Measurements from ENCODE around the gene RECQL5.

The RECQL5 gene

GRCh38 chr17:75666959-75667790, at the start of gene RECQL5, which contains the start of gene SAP30BP:
Gene RECQL5 (minus strand): TSS chr17:75667154. CDS start chr17:75666557, 597 bp downstream.
Gene SAP30BP (plus strand): TSS chr17:75667338. CDS start chr17:75667373, 35 bp downstream.
- Histone ChIP-seq H3K36me3 (ENCODE audit: control insufficient read depth, insufficient read depth, low read length) (peaks cover 25% of the 10 kb centered on the region), H3K9ac (ENCODE audit: low read length) (peak within 1 kb of the TSS; percentile 91), H3K27me3 (ENCODE audit: control insufficient read depth, insufficient read depth, low read length) (no peaks in the 10 kb centered on the region), H3K4me1 (ENCODE audit: control insufficient read depth, insufficient read depth, low read length) (peaks cover 15% of the 10 kb centered on the region), H3K27ac (ENCODE audit: low read depth, low read length) (peak within 1 kb of the TSS; percentile 87), H3K4me3 (ENCODE audit: low read length) (peak within 1 kb of the TSS; percentile 95)

- Histone ChIP-seq H3K4me1 (ENCODE audit: control insufficient read depth, insufficient read depth, low read length) (no peaks in the 10 kb centered on the region), H3K27ac (ENCODE audit: low read depth, low read length) (no peak overlapping the region), H3K9ac (ENCODE audit: low read length) (no peak overlapping the region), H3K27me3 (ENCODE audit: control insufficient read depth, insufficient read depth, low read length) (no peaks in the 10 kb centered on the region), H3K4me3 (ENCODE audit: low read length) (no peak overlapping the region), H3K36me3 (ENCODE audit: control insufficient read depth, insufficient read depth, low read length) (peaks cover 2% of the 10 kb centered on the region)
Measured at GRCh38 chr17:75712446-75712845, 45.5 kb upstream of the RECQL5 start.

GRCh38 chr17:75707079-75707571, 40.2 kb upstream of the RECQL5 start:
- peaks cover 42% of the 10 kb centered on the region for H3K36me3 ChIP-seq (ENCODE audit: control insufficient read depth, insufficient read depth, low read length)

GRCh38 chr17:75706042-75706728, 39.2 kb upstream of the RECQL5 start:
- H3K4me1 ChIP-seq (ENCODE audit: control insufficient read depth, insufficient read depth, low read length): no peaks in the 10 kb centered on the region
- H3K36me3 ChIP-seq (ENCODE audit: control insufficient read depth, insufficient read depth, low read length): peaks cover 45% of the 10 kb centered on the region
- H3K27ac ChIP-seq (ENCODE audit: low read depth, low read length): no peak overlapping the region
- no peak overlapping the region for H3K4me3 ChIP-seq (ENCODE audit: low read length)
- no peaks in the 10 kb centered on the region for H3K27me3 ChIP-seq (ENCODE audit: control insufficient read depth, insufficient read depth, low read length)
- H3K9ac ChIP-seq (ENCODE audit: low read length): no peak overlapping the region

More at GRCh38 chr17:75707079-75707571, 40.2 kb upstream of the RECQL5 start:
- Histone ChIP-seq H3K9ac (ENCODE audit: low read length) (no peak overlapping the region), H3K27me3 (ENCODE audit: control insufficient read depth, insufficient read depth, low read length) (no peaks in the 10 kb centered on the region), H3K4me3 (ENCODE audit: low read length) (no peak overlapping the region), H3K4me1 (ENCODE audit: control insufficient read depth, insufficient read depth, low read length) (no peaks in the 10 kb centered on the region), H3K27ac (ENCODE audit: low read depth, low read length) (no peak overlapping the region)

- Histone ChIP-seq H3K4me1 (ENCODE audit: control insufficient read depth, insufficient read depth, low read length) (peaks cover 1% of the 10 kb centered on the region), H3K27me3 (ENCODE audit: control insufficient read depth, insufficient read depth, low read length) (no peaks in the 10 kb centered on the region), H3K9ac (ENCODE audit: low read length) (no peak overlapping the region), H3K36me3 (ENCODE audit: control insufficient read depth, insufficient read depth, low read length) (peaks cover 55% of the 10 kb centered on the region), H3K4me3 (ENCODE audit: low read length) (no peak overlapping the region), H3K27ac (ENCODE audit: low read depth, low read length) (no peak overlapping the region)
Measured at GRCh38 chr17:75704963-75705875, 38.3 kb upstream of the RECQL5 start.

GRCh38 chr17:75703591-75703990, 36.6 kb upstream of the RECQL5 start:
- Histone ChIP-seq H3K27me3 (ENCODE audit: control insufficient read depth, insufficient read depth, low read length) (no peaks in the 10 kb centered on the region), H3K4me3 (ENCODE audit: low read length) (no peak overlapping the region), H3K4me1 (ENCODE audit: control insufficient read depth, insufficient read depth, low read length) (peaks cover 10% of the 10 kb centered on the region), H3K27ac (ENCODE audit: low read depth, low read length) (no peak overlapping the region), H3K9ac (ENCODE audit: low read length) (no peak overlapping the region), H3K36me3 (ENCODE audit: control insufficient read depth, insufficient read depth, low read length) (peaks cover 55% of the 10 kb centered on the region)

GRCh38 chr17:75703191-75703590, 36.2 kb upstream of the RECQL5 start:
- Histone ChIP-seq H3K27ac (ENCODE audit: low read depth, low read length) (no peak overlapping the region), H3K4me3 (ENCODE audit: low read length) (no peak overlapping the region), H3K9ac (ENCODE audit: low read length) (no peak overlapping the region), H3K4me1 (ENCODE audit: control insufficient read depth, insufficient read depth, low read length) (peaks cover 10% of the 10 kb centered on the region), H3K36me3 (ENCODE audit: control insufficient read depth, insufficient read depth, low read length) (peaks cover 55% of the 10 kb centered on the region), H3K27me3 (ENCODE audit: control insufficient read depth, insufficient read depth, low read length) (no peaks in the 10 kb centered on the region)

- peaks cover 10% of the 10 kb centered on the region for H3K4me1 ChIP-seq (ENCODE audit: control insufficient read depth, insufficient read depth, low read length)
- H3K9ac ChIP-seq (ENCODE audit: low read length): no peak overlapping the region
- no peaks in the 10 kb centered on the region for H3K27me3 ChIP-seq (ENCODE audit: control insufficient read depth, insufficient read depth, low read length)
- no peak overlapping the region for H3K4me3 ChIP-seq (ENCODE audit: low read length)
- peaks cover 43% of the 10 kb centered on the region for H3K36me3 ChIP-seq (ENCODE audit: control insufficient read depth, insufficient read depth, low read length)
- H3K27ac ChIP-seq (ENCODE audit: low read depth, low read length): peak overlapping the region; percentile 50
Measured at GRCh38 chr17:75701288-75701687, 34.3 kb upstream of the RECQL5 start.

- H3K27me3 ChIP-seq (ENCODE audit: control insufficient read depth, insufficient read depth, low read length): no peaks in the 10 kb centered on the region
- H3K4me3 ChIP-seq (ENCODE audit: low read length): no peak overlapping the region
- no peak overlapping the region for H3K9ac ChIP-seq (ENCODE audit: low read length)
- peak overlapping the region; percentile 39 for H3K27ac ChIP-seq (ENCODE audit: low read depth, low read length)
- peaks cover 19% of the 10 kb centered on the region for H3K4me1 ChIP-seq (ENCODE audit: control insufficient read depth, insufficient read depth, low read length)
- H3K36me3 ChIP-seq (ENCODE audit: control insufficient read depth, insufficient read depth, low read length): peaks cover 26% of the 10 kb centered on the region
Measured at GRCh38 chr17:75698659-75699058, 31.7 kb upstream of the RECQL5 start.

GRCh38 chr17:75697651-75698291, 30.8 kb upstream of the RECQL5 start:
- H3K9ac ChIP-seq (ENCODE audit: low read length): peak overlapping the region; percentile 3
- peak overlapping the region; percentile 39 for H3K27ac ChIP-seq (ENCODE audit: low read depth, low read length)
- H3K4me1 ChIP-seq (ENCODE audit: control insufficient read depth, insufficient read depth, low read length): peaks cover 28% of the 10 kb centered on the region
- H3K36me3 ChIP-seq (ENCODE audit: control insufficient read depth, insufficient read depth, low read length): peaks cover 21% of the 10 kb centered on the region
- H3K27me3 ChIP-seq (ENCODE audit: control insufficient read depth, insufficient read depth, low read length): no peaks in the 10 kb centered on the region
- H3K4me3 ChIP-seq (ENCODE audit: low read length): no peak overlapping the region

- Histone ChIP-seq H3K36me3 (ENCODE audit: control insufficient read depth, insufficient read depth, low read length) (peaks cover 15% of the 10 kb centered on the region), H3K9ac (ENCODE audit: low read length) (no peak overlapping the region), H3K27ac (ENCODE audit: low read depth, low read length) (peak overlapping the region; percentile 77), H3K27me3 (ENCODE audit: control insufficient read depth, insufficient read depth, low read length) (no peaks in the 10 kb centered on the region), H3K4me3 (ENCODE audit: low read length) (no peak overlapping the region), H3K4me1 (ENCODE audit: control insufficient read depth, insufficient read depth, low read length) (peaks cover 36% of the 10 kb centered on the region)
Measured at GRCh38 chr17:75695830-75696271, 28.9 kb upstream of the RECQL5 start.

All from rectal smooth muscle tissue (tissue), 1 donor.